Hematopoietic multipotent progenitor cell treated with erythropoietin and hydrocortisone succinate and interleukin-3 and kit ligand, for 6 days (in vitro differentiated cells): ENCODE measurements around the gene PTPRN2.
"Not testable (repeated sequence)": the region's sequence is repeated elsewhere in the genome, so short reads cannot be mapped to it uniquely, and the experiment has no call there.

Experiments used
- DNase-seq: peaks from one replicate; pipeline ENCODE4 v3.0.0-alpha.2; 2015

The PTPRN2 gene

DNA sequence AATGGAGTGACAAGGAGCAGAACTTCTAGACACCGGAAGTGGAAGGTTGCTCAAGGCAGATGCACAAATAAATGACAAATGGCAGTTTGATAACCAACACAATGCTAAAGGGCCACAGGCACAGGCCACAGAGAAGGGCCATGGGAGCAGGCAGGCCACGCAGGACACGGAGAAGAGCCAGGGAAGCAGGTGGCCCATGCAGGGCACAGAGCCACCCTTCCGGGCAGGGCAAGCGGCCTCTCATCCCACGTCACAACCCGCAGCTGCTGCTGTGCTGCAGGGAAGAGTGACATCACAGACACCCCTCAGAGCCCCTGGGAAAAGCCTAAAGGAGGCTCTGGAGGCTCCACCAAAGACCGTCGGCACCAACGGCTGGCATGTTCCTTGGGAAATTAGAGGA, 328.5 kb downstream of the PTPRN2 start:
- no peak for DNase-seq

GRCh38 chr7:158258411-158259130, 329.1 kb downstream of the PTPRN2 start:
- DNase-seq = no peak

- no peak for DNase-seq
These were observed 329.9 kb downstream of the PTPRN2 start for GRCh38 chr7:158257516-158258410.

DNA sequence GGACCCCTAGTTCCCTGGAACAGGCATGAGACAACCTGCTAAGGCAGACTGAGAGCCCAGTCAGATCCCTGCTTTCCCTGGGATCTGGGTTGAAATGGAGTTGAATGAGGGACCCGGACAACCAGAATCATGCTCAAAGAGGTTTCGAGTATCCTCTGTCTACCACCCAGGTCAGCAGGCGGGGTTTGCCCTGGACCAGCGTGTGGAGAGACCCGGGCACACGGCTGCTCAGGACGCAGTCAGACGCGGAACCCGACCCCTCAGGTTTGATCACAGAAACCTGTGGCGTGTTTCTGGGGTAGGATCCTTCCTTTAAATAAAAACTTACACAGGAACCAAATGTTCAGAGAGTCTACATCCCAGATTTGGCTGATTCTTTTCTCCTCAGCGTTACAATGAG, 330.6 kb downstream of the PTPRN2 start:
- no peak for DNase-seq

DNA sequence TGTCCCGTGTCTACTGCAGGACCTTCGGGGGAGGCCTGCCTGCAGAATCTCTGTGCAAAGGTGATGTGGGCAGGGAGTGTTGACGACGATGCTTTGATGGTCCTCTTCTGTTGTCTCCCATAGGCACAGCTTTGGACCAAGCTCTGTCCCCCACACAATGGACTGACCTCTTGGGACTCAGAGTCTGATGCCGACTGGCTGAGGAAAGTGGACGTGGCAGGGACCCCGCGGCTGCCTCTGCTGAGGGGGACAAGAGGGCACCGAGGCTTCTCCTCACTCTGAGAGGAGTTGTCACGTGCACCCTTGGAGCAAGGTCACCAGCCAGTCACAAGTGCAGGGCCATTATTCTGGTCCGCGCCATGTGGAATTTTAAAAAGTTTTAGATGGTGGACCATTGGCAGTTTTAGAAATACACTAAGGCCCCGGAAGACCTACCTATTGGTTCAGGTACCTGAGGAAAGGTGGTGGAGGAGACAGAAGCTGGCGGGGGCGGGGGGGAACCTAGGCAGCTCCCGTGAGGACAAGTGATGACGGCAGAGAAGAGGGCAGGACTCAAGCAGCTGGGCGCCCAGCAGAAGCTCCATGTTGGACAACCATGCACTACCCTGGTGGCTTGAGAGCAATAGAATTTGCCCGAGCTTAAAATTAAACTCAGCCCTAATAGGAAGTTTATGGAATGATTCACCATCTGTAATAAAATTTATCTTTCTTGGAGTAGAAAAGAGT, 331.4 kb downstream of the PTPRN2 start:
- DNase-seq = no peak

DNA sequence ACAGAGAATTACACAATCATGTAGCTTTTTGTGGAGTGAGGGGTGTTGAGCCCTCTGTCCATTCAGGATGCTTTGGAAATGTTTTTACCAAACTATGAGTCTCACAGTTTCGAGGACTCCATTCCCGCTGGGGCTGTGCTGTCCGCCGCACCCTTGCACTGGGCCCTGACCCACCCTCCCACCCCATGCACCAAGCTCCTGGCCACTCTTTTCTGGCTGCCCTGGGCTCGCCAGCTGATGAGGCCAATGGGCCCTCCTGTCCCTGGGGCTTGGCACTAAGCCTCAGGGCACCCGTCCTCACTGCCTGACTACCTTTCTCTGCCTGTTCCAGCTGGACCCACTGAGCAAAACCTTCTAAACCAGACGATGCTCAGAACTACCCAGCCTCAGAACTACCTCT, 332.1 kb downstream of the PTPRN2 start:
- no peak for DNase-seq

DNA sequence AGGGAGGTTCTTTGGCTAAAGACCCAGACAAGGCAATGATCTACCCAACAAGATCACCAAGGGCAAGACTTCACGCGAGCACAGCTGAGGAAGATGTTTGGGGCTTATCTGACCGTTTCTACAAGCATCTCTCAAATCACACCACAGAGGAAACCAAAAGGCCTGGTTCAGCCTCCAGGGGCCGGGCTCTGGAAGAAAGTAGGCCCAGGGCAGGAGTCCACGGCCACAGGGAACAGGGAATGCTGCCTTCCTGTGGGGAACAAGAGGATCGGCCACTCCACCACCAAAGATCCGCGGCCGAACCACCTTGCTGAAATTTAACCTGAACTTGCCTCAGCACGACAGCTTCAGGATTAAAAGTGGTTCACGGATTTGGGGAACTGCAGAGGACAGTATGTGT, 332.5 kb downstream of the PTPRN2 start:
- DNase-seq = no peak

- not testable (repeated sequence) for DNase-seq
These were observed 334.0 kb downstream of the PTPRN2 start for GRCh38 chr7:158253670-158254045.

GRCh38 chr7:158252837-158253669, 334.6 kb downstream of the PTPRN2 start:
- no peak for DNase-seq

- no peak for DNase-seq
These were observed 335.4 kb downstream of the PTPRN2 start for GRCh38 chr7:158252081-158252836.

DNA sequence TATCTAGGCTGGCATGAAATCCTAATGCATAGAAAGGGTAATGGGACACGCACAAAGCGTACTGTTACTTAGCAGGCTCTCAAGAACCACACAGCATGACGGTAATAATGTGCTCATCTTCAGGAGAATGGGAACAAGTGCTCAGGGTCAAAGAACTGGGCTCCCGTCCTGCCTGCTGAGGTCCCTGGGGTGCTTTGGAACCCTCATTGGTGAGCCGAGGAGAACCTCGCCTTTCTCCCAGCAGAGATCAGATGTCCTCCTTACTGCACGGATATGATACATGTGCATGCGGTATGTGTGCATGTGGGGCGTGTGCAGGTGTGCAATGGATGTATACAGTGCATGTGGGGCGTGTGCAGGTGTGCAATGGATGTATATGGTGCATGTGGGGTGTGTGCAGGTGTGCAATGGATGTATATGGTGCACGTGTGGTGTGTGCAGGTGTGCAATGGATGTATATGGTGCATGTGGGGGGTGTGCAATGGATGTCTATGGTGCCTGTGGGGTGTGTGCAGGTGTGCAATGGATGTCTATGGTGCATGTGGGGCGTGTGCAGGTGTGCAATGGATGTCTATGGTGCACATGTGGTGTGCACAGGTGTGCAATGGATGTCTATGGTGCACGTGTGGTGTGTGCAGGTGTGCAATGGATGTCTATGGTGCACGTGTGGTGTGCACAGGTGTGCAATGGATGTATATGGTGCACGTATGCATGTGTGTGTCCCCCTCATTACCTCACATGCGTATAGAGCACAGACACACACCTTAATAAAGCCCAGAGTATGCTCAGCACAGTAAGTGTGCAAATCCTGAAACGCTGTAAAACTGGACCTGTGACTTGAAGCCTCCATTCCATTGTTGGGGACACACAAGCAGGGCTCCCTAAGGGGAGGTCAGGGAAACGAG, 336.3 kb downstream of the PTPRN2 start:
- DNase-seq = no peak

- DNase-seq = no peak
These were observed 337.9 kb downstream of the PTPRN2 start for GRCh38 chr7:158249692-158250091.

GRCh38 chr7:158248816-158249215, 338.8 kb downstream of the PTPRN2 start:
- no peak for DNase-seq

GRCh38 chr7:158247758-158248487, 339.7 kb downstream of the PTPRN2 start:
- DNase-seq = no peak

GRCh38 chr7:158246960-158247673, 340.5 kb downstream of the PTPRN2 start:
- DNase-seq = no peak

DNA sequence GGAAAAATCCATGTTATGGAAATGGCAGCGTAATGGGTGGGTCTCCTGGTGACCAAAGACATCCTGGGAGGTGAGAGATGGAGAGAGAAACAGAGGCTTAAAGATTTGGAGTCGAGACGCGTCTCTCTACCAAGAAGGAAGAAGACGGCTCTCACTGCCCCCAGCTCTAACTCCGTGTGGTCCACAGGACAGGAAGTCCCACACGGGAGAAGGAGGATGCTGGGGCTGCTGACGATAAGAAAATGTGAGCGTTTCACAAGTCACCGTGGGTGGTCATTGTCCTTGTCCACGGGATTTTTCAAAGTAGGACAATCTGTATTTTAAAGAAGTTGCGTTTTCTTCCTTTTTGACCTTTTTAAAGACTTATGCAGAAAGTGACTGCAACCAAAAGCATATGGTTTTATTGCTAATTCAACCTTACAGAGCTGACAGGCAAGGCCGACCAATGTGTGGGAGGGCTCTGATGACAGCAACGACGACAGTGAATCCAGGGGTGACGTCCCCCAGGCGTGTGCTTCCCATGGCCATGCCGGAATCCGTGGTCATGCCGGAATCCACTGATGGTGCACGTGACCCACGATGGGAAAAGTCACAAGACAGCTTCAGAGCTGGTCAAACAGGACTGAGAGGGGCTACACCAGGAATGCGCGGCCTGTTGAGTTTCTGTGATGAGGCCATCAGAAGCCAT, 341.2 kb downstream of the PTPRN2 start:
- DNase-seq = no peak

- DNase-seq = no peak
These were observed 341.9 kb downstream of the PTPRN2 start for GRCh38 chr7:158245724-158246041.

DNA sequence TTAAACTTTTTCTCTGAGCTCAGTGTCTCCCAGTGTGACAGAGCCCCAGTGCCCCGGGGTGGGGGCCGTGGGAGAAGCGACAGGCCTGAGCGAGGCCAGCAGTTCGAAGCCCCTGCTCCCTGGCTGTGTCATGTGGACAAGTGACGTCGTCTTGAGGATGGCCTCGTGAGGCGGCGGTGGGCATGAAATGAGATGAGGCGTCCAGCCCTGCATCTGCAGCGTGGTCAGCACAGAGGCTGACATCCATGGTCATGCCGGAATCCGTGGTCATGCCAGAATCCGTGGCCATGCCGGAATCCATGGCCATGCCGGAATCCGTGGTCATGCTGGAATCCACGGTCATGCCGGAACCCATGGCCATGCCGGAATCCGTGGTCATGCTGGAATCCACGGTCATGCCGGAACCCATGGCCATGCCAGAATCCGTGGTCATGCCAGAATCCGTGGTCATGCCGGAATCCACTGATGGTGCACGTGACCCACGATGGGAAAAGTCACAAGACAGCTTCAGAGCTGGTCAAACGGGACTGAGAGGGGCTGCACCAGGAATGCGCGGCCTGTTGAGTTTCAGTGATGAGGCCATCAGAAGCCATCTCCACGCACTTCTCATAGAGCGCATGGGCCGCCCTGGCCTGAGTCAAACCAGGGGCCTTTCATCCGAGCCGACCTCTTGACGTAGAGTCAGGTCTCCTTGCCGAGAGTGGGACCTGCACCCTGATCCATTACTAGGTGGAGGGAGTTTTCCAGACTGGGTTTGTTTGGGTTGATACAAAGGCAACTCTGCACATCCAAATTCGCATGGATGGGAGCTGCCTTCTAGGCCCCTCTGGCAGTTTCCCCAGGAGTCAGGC, 342.5 kb downstream of the PTPRN2 start:
- DNase-seq = no peak
